HEK293 (cell line): ENCODE results near the gene GNG4.

Experiments used
- GLI4 ChIP-seq: fragments of 450-650 bp; formaldehyde crosslinking; IDR thresholded peaks from 2 replicates; pipeline ENCODE4 v1.5.1; 2016; ENCODE audit warnings: missing biosample characterization, missing genetic modification characterization
- KLF9 ChIP-seq: fragments of 450-650 bp; formaldehyde crosslinking; IDR thresholded peaks from 2 replicates; pipeline ENCODE4 v1.5.1; 2016; ENCODE audit warnings: missing biosample characterization, missing genetic modification characterization, low read depth
- MEIS1 ChIP-seq: sonication (generic); formaldehyde crosslinking; IDR thresholded peaks from 2 replicates; pipeline ENCODE4 v1.8.1; 2022; ENCODE audit warnings: missing genetic modification reagents, mild to moderate bottlenecking, borderline replicate concordance
- MZF1 ChIP-seq: fragments of 450-650 bp; formaldehyde crosslinking; IDR thresholded peaks from 2 replicates; pipeline ENCODE4 v1.5.1; 2017; ENCODE audit warnings: missing biosample characterization, missing genetic modification characterization, borderline replicate concordance
- YY1 ChIP-seq: fragments of 450-650 bp; formaldehyde crosslinking; IDR thresholded peaks from 2 replicates; pipeline ENCODE4 v1.5.1; 2018; ENCODE audit warnings: missing biosample characterization, missing genetic modification characterization
- ZNF121 ChIP-seq: fragments of 450-650 bp; formaldehyde crosslinking; IDR thresholded peaks from 2 replicates; pipeline ENCODE4 v1.5.1; 2016; ENCODE audit warnings: missing biosample characterization, missing genetic modification characterization
- ZNF132 ChIP-seq: fragments of 450-650 bp; formaldehyde crosslinking; IDR thresholded peaks from 2 replicates; pipeline ENCODE4 v1.5.1; 2017; ENCODE audit warnings: missing biosample characterization, missing genetic modification characterization, borderline replicate concordance
- ZNF174 ChIP-seq: fragments of 450-650 bp; formaldehyde crosslinking; IDR thresholded peaks from 2 replicates; pipeline ENCODE4 v1.5.0; 2017; ENCODE audit warnings: missing biosample characterization, mild to moderate bottlenecking, missing genetic modification characterization
- ZNF184 ChIP-seq: fragments of 450-650 bp; IDR thresholded peaks from 2 replicates; pipeline ENCODE4 v1.5.1; 2018; ENCODE audit warnings: missing biosample characterization, mild to moderate bottlenecking, missing genetic modification characterization
- ZNF239 ChIP-seq: fragments of 450-650 bp; formaldehyde crosslinking; IDR thresholded peaks from 2 replicates; pipeline ENCODE4 v1.5.1; 2016; ENCODE audit warnings: missing biosample characterization, missing genetic modification characterization
- ZNF324 ChIP-seq: fragments of 450-650 bp; formaldehyde crosslinking; IDR thresholded peaks from 2 replicates; pipeline ENCODE4 v1.5.1; 2016; ENCODE audit warnings: missing biosample characterization, missing genetic modification characterization
- ZNF354C ChIP-seq: fragments of 450-650 bp; formaldehyde crosslinking; IDR thresholded peaks from 2 replicates; pipeline ENCODE4 v1.5.1; 2016; ENCODE audit warnings: missing biosample characterization, missing genetic modification characterization, low read depth, borderline replicate concordance
- ZNF37A ChIP-seq: fragments of 450-650 bp; IDR thresholded peaks from 2 replicates; pipeline ENCODE4 v1.5.1; 2018; ENCODE audit warnings: missing biosample characterization, missing genetic modification characterization
- ZNF391 ChIP-seq: fragments of 450-650 bp; formaldehyde crosslinking; IDR thresholded peaks from 2 replicates; pipeline ENCODE4 v1.5.1; 2016; ENCODE audit warnings: low read depth, missing biosample characterization, missing genetic modification characterization, borderline replicate concordance
- ZNF394 ChIP-seq: fragments of 450-650 bp; formaldehyde crosslinking; IDR thresholded peaks from 2 replicates; pipeline ENCODE4 v1.5.1; 2016; ENCODE audit warnings: missing biosample characterization, missing genetic modification characterization, mild to moderate bottlenecking, moderate library complexity, borderline replicate concordance
- ZNF529 ChIP-seq: fragments of 450-650 bp; formaldehyde crosslinking; IDR thresholded peaks from 2 replicates; pipeline ENCODE4 v1.5.1; 2017; ENCODE audit warnings: missing genetic modification characterization, missing biosample characterization; ENCODE audit not compliant: insufficient replicate concordance
- ZNF626 ChIP-seq: fragments of 450-650 bp; sonication (Bioruptor Pico); formaldehyde crosslinking; IDR thresholded peaks from 2 replicates; pipeline ENCODE4 v1.5.1; 2018; ENCODE audit warnings: missing biosample characterization, missing genetic modification characterization, inconsistent platforms
- ZNF777 ChIP-seq: fragments of 450-650 bp; formaldehyde crosslinking; IDR thresholded peaks from 2 replicates; pipeline ENCODE4 v1.5.1; 2017; ENCODE audit warnings: missing biosample characterization, missing genetic modification characterization, borderline replicate concordance
- ZNF837 ChIP-seq: fragments of 450-650 bp; formaldehyde crosslinking; IDR thresholded peaks from 2 replicates; pipeline ENCODE4 v1.5.1; 2016; ENCODE audit warnings: missing biosample characterization, missing genetic modification characterization
- TF ChIP-seq, protein P1 (sequence below): IDR thresholded peaks from 2 replicates; pipeline ENCODE4 v1.6.1; 2011; ENCODE audit warnings: mild to moderate bottlenecking, low read depth, low read length, borderline replicate concordance
- TF ChIP-seq, protein P2 (sequence below): fragments of 450-650 bp; formaldehyde crosslinking; IDR thresholded peaks from 2 replicates; pipeline ENCODE4 v1.5.0; 2017; ENCODE audit warnings: missing biosample characterization, missing genetic modification characterization, borderline replicate concordance
- TF ChIP-seq, protein P3 (sequence below): fragments of 450-650 bp; formaldehyde crosslinking; IDR thresholded peaks from 2 replicates; pipeline ENCODE4 v1.5.1; 2017; ENCODE audit warnings: missing biosample characterization, missing genetic modification characterization
- TF ChIP-seq, protein P4 (sequence below): fragments of 450-650 bp; formaldehyde crosslinking; IDR thresholded peaks from 2 replicates; pipeline ENCODE4 v1.5.1; 2016; ENCODE audit warnings: missing biosample characterization, missing genetic modification characterization
- TF ChIP-seq, protein P5 (sequence below): fragments of 450-650 bp; formaldehyde crosslinking; IDR thresholded peaks from 2 replicates; pipeline ENCODE4 v1.5.1; 2017; ENCODE audit warnings: missing biosample characterization, missing genetic modification characterization
- TF ChIP-seq, protein P6 (sequence below): fragments of 450-650 bp; IDR thresholded peaks from 2 replicates; pipeline ENCODE4 v1.5.1; 2018; ENCODE audit warnings: missing biosample characterization, missing genetic modification characterization
- TF ChIP-seq, protein P7 (sequence below): fragments of 450-650 bp; formaldehyde crosslinking; IDR thresholded peaks from 2 replicates; pipeline ENCODE4 v1.5.1; 2016; ENCODE audit warnings: missing biosample characterization, missing genetic modification characterization, low read depth

The GNG4 gene

DNA sequence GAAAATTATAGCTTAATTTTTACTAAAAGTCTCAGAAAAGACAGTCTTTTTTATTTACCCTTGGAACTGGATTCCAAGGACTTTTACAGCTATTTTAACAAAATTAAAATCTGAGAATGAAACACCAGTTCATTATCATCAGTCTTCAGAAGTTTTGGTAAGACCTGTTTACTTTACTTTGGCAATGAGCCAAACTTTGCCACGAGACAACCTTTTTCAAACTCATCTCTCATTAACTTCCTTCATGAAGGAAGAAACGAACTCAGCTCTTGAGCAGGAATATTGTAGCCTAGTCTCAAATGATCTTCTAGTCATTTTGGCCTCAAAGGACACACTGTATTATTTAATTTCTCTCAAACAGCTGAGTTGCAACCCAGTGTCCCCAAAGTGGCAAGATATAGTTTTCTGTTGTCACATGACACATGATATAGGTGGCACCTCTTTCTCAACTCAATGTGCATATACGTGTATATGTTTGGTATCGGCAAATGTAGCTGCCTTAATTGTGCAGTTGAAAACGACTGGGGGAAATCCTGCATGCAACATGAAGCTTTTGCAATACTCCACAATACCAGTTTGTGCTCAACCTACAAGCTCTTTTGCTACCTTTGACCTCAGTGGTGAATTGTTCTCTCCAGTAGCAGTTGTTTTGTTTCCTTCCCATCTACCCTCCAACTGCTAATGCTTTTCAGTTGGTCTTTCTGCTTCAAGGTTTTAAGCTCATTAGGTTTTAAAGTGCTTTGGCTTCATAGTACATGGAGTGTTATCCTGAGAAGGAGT, 8.4 kb upstream of the GNG4 start (continued):
- TF ChIP-seq ZNF324 (tag by site-specific recombination): no peak
- TF ChIP-seq ZNF626 (tag by site-specific recombination): no peak
- TF ChIP-seq ZNF121: no peak
- no peak for TF ChIP-seq KLF9 (tag by site-specific recombination)
- TF ChIP-seq ZNF174: 0 out of 2 replicates have a peak, but pooled peaks have one; percentile 46
- TF ChIP-seq GLI4 (tag by site-specific recombination): no peak
- TF ChIP-seq, protein P1, sequence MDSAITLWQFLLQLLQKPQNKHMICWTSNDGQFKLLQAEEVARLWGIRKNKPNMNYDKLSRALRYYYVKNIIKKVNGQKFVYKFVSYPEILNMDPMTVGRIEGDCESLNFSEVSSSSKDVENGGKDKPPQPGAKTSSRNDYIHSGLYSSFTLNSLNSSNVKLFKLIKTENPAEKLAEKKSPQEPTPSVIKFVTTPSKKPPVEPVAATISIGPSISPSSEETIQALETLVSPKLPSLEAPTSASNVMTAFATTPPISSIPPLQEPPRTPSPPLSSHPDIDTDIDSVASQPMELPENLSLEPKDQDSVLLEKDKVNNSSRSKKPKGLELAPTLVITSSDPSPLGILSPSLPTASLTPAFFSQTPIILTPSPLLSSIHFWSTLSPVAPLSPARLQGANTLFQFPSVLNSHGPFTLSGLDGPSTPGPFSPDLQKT: no peak
- TF ChIP-seq, protein P2, sequence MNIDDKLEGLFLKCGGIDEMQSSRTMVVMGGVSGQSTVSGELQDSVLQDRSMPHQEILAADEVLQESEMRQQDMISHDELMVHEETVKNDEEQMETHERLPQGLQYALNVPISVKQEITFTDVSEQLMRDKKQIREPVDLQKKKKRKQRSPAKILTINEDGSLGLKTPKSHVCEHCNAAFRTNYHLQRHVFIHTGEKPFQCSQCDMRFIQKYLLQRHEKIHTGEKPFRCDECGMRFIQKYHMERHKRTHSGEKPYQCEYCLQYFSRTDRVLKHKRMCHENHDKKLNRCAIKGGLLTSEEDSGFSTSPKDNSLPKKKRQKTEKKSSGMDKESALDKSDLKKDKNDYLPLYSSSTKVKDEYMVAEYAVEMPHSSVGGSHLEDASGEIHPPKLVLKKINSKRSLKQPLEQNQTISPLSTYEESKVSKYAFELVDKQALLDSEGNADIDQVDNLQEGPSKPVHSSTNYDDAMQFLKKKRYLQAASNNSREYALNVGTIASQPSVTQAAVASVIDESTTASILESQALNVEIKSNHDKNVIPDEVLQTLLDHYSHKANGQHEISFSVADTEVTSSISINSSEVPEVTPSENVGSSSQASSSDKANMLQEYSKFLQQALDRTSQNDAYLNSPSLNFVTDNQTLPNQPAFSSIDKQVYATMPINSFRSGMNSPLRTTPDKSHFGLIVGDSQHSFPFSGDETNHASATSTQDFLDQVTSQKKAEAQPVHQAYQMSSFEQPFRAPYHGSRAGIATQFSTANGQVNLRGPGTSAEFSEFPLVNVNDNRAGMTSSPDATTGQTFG (tag by site-specific recombination): no peak
- TF ChIP-seq ZNF391 (tag by site-specific recombination): no peak
- no peak for TF ChIP-seq ZNF837 (tag by site-specific recombination)
- TF ChIP-seq, protein P3, sequence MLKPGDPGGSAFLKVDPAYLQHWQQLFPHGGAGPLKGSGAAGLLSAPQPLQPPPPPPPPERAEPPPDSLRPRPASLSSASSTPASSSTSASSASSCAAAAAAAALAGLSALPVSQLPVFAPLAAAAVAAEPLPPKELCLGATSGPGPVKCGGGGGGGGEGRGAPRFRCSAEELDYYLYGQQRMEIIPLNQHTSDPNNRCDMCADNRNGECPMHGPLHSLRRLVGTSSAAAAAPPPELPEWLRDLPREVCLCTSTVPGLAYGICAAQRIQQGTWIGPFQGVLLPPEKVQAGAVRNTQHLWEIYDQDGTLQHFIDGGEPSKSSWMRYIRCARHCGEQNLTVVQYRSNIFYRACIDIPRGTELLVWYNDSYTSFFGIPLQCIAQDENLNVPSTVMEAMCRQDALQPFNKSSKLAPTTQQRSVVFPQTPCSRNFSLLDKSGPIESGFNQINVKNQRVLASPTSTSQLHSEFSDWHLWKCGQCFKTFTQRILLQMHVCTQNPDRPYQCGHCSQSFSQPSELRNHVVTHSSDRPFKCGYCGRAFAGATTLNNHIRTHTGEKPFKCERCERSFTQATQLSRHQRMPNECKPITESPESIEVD (tag by site-specific recombination): 0 out of 2 replicates have a peak, but pooled peaks have one; percentile 33
- TF ChIP-seq ZNF239 (tag by site-specific recombination): no peak
- TF ChIP-seq, protein P4, sequence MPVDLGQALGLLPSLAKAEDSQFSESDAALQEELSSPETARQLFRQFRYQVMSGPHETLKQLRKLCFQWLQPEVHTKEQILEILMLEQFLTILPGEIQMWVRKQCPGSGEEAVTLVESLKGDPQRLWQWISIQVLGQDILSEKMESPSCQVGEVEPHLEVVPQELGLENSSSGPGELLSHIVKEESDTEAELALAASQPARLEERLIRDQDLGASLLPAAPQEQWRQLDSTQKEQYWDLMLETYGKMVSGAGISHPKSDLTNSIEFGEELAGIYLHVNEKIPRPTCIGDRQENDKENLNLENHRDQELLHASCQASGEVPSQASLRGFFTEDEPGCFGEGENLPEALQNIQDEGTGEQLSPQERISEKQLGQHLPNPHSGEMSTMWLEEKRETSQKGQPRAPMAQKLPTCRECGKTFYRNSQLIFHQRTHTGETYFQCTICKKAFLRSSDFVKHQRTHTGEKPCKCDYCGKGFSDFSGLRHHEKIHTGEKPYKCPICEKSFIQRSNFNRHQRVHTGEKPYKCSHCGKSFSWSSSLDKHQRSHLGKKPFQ: no peak
- TF ChIP-seq ZNF184 (tag by site-specific recombination): peak; percentile 74; the same call in 1 of the 2 replicates
- 0 out of 2 replicates have a peak, but pooled peaks have one; percentile 18 for TF ChIP-seq ZNF132
- TF ChIP-seq MEIS1 (CRISPR knock-in tag): no peak
- no peak for TF ChIP-seq ZNF777 (tag by site-specific recombination)
- TF ChIP-seq ZNF529 (tag by site-specific recombination): peak; percentile 30
- TF ChIP-seq YY1 (tag by site-specific recombination): no peak
- TF ChIP-seq, protein P5, sequence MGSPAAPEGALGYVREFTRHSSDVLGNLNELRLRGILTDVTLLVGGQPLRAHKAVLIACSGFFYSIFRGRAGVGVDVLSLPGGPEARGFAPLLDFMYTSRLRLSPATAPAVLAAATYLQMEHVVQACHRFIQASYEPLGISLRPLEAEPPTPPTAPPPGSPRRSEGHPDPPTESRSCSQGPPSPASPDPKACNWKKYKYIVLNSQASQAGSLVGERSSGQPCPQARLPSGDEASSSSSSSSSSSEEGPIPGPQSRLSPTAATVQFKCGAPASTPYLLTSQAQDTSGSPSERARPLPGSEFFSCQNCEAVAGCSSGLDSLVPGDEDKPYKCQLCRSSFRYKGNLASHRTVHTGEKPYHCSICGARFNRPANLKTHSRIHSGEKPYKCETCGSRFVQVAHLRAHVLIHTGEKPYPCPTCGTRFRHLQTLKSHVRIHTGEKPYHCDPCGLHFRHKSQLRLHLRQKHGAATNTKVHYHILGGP (tag by site-specific recombination): peak; percentile 45
- TF ChIP-seq ZNF394 (tag by site-specific recombination): no peak
- TF ChIP-seq, protein P6, sequence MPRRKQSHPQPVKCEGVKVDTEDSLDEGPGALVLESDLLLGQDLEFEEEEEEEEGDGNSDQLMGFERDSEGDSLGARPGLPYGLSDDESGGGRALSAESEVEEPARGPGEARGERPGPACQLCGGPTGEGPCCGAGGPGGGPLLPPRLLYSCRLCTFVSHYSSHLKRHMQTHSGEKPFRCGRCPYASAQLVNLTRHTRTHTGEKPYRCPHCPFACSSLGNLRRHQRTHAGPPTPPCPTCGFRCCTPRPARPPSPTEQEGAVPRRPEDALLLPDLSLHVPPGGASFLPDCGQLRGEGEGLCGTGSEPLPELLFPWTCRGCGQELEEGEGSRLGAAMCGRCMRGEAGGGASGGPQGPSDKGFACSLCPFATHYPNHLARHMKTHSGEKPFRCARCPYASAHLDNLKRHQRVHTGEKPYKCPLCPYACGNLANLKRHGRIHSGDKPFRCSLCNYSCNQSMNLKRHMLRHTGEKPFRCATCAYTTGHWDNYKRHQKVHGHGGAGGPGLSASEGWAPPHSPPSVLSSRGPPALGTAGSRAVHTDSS (tag by site-specific recombination): no peak
- TF ChIP-seq, protein P7, sequence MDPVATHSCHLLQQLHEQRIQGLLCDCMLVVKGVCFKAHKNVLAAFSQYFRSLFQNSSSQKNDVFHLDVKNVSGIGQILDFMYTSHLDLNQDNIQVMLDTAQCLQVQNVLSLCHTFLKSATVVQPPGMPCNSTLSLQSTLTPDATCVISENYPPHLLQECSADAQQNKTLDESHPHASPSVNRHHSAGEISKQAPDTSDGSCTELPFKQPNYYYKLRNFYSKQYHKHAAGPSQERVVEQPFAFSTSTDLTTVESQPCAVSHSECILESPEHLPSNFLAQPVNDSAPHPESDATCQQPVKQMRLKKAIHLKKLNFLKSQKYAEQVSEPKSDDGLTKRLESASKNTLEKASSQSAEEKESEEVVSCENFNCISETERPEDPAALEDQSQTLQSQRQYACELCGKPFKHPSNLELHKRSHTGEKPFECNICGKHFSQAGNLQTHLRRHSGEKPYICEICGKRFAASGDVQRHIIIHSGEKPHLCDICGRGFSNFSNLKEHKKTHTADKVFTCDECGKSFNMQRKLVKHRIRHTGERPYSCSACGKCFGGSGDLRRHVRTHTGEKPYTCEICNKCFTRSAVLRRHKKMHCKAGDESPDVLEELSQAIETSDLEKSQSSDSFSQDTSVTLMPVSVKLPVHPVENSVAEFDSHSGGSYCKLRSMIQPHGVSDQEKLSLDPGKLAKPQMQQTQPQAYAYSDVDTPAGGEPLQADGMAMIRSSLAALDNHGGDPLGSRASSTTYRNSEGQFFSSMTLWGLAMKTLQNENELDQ (tag by site-specific recombination): no peak
- no peak for TF ChIP-seq ZNF354C (tag by site-specific recombination)
- peak; percentile 69; the same call in 1 of the 2 replicates for TF ChIP-seq ZNF37A (tag by site-specific recombination)
- no peak for TF ChIP-seq MZF1 (tag by site-specific recombination)
